C4-2B (cell line): ENCODE data around the gene ENDOV.

Experiments
- CTCF ChIP-seq: fragments of 450-650 bp; conservative IDR thresholded peaks from 2 replicates; pipeline ENCODE4 v1.5.1; 2017; ENCODE audit warnings: mild to moderate bottlenecking
- ZFX ChIP-seq: fragments of 450-650 bp; IDR thresholded peaks from 2 replicates; pipeline ENCODE4 v1.6.1; 2017

GRCh38 chr17:80487511-80487910 lies 72.5 kb downstream of the ENDOV start:
- TF ChIP-seq CTCF (no peak), ZFX (no peak)
